PC-9 (cell line): ENCODE measurements around the gene SLMAP. TPM values are rescaled to one million over a fixed set of nuclear protein-coding genes. Genes with fewer than 3 reads are reported as not detected.

ENCODE experiments used
- BruUV-seq: library from RNA; stranded (reverse); fragments of 400-500 nt; replicated peaks from 2 replicates; lab custom pipeline; 2021; lab: Mats Ljungman, UMichigan
- CTCF ChIA-PET: fragments of 300-600 bp; sonication (Branson Sonifier 250); formaldehyde crosslinking; loops from one replicate; lab custom pipeline; 2022; ENCODE audit warnings: antibody characterized with exemption; lab: Charles Lee
- POLR2A ChIA-PET: fragments of 300-600 bp; sonication (Branson Sonifier 250); formaldehyde crosslinking; loops from one replicate; lab custom pipeline; 2022; ENCODE audit warnings: antibody characterized with exemption; ENCODE audit not compliant: unreplicated experiment; lab: Charles Lee
- DNase-seq, 2 experiments: peaks; one replicate each; pipeline versions ENCODE4 v3.0.0 to v3.0.0-alpha.2; 2015 to 2022; ENCODE audit warnings: mixed read lengths in 1 of 2
- H2AFZ ChIP-seq: fragments of 200-600 bp; sonication (generic); 2 replicates; pipeline ENCODE4 v1.8.1; 2017; ENCODE audit warnings: antibody characterized with exemption
- H3F3A ChIP-seq: fragments of 200-600 bp; sonication (generic); 2 replicates; pipeline ENCODE4 v1.8.1; 2017; ENCODE audit warnings: antibody characterized with exemption, mild to moderate bottlenecking, low read depth; ENCODE audit not compliant: insufficient read depth
- H3K27ac ChIP-seq: fragments of 200-600 bp; sonication (generic); 2 replicates; pipeline ENCODE4 v1.6.1; 2016; ENCODE audit warnings: mixed run types
- H3K27me3 ChIP-seq: fragments of 200-600 bp; sonication (generic); 2 replicates; pipeline ENCODE4 v1.6.1; 2016; ENCODE audit warnings: low read depth, mixed run types; ENCODE audit not compliant: insufficient read depth
- H3K36me3 ChIP-seq: fragments of 200-600 bp; sonication (generic); 2 replicates; pipeline ENCODE4 v1.6.1; 2016; ENCODE audit warnings: low read depth, mixed run types
- H3K4me1 ChIP-seq: fragments of 200-600 bp; sonication (generic); replicated peaks from 2 replicates; pipeline ENCODE4 v1.6.1; 2016; ENCODE audit warnings: mixed run types; ENCODE audit not compliant: insufficient read depth
- H3K4me2 ChIP-seq: fragments of 200-600 bp; sonication (generic); 2 replicates; pipeline ENCODE4 v1.6.1; 2017; ENCODE audit warnings: mixed run types
- H3K4me3 ChIP-seq: fragments of 200-600 bp; sonication (generic); 2 replicates; pipeline ENCODE4 v1.6.1; 2016; ENCODE audit warnings: mixed run types
- H3K79me2 ChIP-seq: fragments of 200-600 bp; sonication (generic); 2 replicates; pipeline ENCODE4 v1.6.1; 2017; ENCODE audit warnings: low read depth, mixed run types
- H3K9me2 ChIP-seq: fragments of 200-600 bp; sonication (generic); 2 replicates; pipeline ENCODE4 v1.8.1; 2017; ENCODE audit warnings: mild to moderate bottlenecking; ENCODE audit not compliant: insufficient read depth
- H3K9me3 ChIP-seq: fragments of 200-600 bp; sonication (generic); 2 replicates; pipeline ENCODE4 v1.8.1; 2016; ENCODE audit warnings: low read depth; ENCODE audit not compliant: insufficient read depth
- H4K20me1 ChIP-seq: fragments of 200-600 bp; sonication (generic); 2 replicates; pipeline ENCODE4 v1.8.1; 2017; ENCODE audit not compliant: insufficient read depth
- CTCF ChIP-seq: fragments of 200-600 bp; sonication (generic); conservative IDR thresholded peaks from 2 replicates; pipeline ENCODE4 v1.6.1; 2017; ENCODE audit warnings: mixed run types, antibody characterized with exemption, mild to moderate bottlenecking, moderate library complexity
- EZH2 ChIP-seq: fragments of 200-600 bp; sonication (generic); IDR thresholded peaks from 2 replicates; pipeline ENCODE4 v1.8.0; 2017; ENCODE audit warnings: antibody characterized with exemption, low read depth
- intact Hi-C: fragments of 100-400 bp; cut with micrococcal nuclease; formaldehyde crosslinking; loops from one replicate; pipeline ENCODE4 v1.10.0; 2022; ENCODE audit not compliant: unreplicated experiment
- total RNA-seq: library from RNA; stranded (reverse); gene quantifications from 2 replicates; pipeline ENCODE4 v1.2.3, GENCODE V29; 2021

The SLMAP gene
- total RNA-seq, 1 experiment from 2014 or later, result 119 TPM

- H3K4me3 ChIP-seq, result no peak overlapping the region
- H3K9me3 ChIP-seq, result no peaks in the 10 kb centered on the region
- no peak overlapping the region for H3K4me2 ChIP-seq
- H3K36me3 ChIP-seq, result peaks cover 24% of the 10 kb centered on the region
- 0 out of 2 replicates have a peak, but pooled peaks cover 5% of the 10 kb centered on the region for H3F3A ChIP-seq
- H3K79me2 ChIP-seq, result peaks cover 42% of the 10 kb centered on the region
- H3K9me2 ChIP-seq, result no peaks in the 10 kb centered on the region
- H3K27me3 ChIP-seq, result no peaks in the 10 kb centered on the region
- TF ChIP-seq CTCF, result no peak
- no peak for TF ChIP-seq EZH2
- ChIA-PET POLR2A (interaction anchor here (0.5 kb wide), 1 partner anchor 1159 kb away, joined by 5 read pairs; no protein-coding TSS in a partner anchor), CTCF (no interaction called here)
- DNase-seq, result no peak
- intact Hi-C loops, result no loop called here
- BruUV-seq, result no TSS peak
- H3K4me1 ChIP-seq, result peaks cover 4% of the 10 kb centered on the region
- H2AFZ ChIP-seq, result no peak overlapping the region
- no peak overlapping the region for H3K27ac ChIP-seq
- peaks cover 8% of the 10 kb centered on the region; the same call in 1 of the 2 replicates for H4K20me1 ChIP-seq
Measured at GRCh38 chr3:57832900-57833313, 76.8 kb downstream of the SLMAP start.

- no peak overlapping the region for H3K4me2 ChIP-seq
- peaks cover 4% of the 10 kb centered on the region; the same call in 1 of the 2 replicates for H4K20me1 ChIP-seq
- 0 out of 2 replicates have a peak, but pooled peaks cover 5% of the 10 kb centered on the region for H3F3A ChIP-seq
- BruUV-seq, result no TSS peak
- H3K36me3 ChIP-seq, result peaks cover 24% of the 10 kb centered on the region
- no peak for DNase-seq
- no peak overlapping the region for H3K27ac ChIP-seq
- H2AFZ ChIP-seq, result no peak overlapping the region
- H3K4me3 ChIP-seq, result no peak overlapping the region
- ChIA-PET POLR2A (no interaction called here), CTCF (no interaction called here)
- no peaks in the 10 kb centered on the region for H3K9me3 ChIP-seq
- intact Hi-C loops, result no loop called here
- TF ChIP-seq EZH2 (no peak), CTCF (no peak)
- peaks cover 33% of the 10 kb centered on the region for H3K79me2 ChIP-seq
- no peaks in the 10 kb centered on the region for H3K27me3 ChIP-seq
- no peaks in the 10 kb centered on the region for H3K4me1 ChIP-seq
- no peaks in the 10 kb centered on the region for H3K9me2 ChIP-seq
Measured at GRCh38 chr3:57833763-57834162, 77.7 kb downstream of the SLMAP start.

GRCh38 chr3:57837686-57838085, 81.6 kb downstream of the SLMAP start:
- Histone ChIP-seq H3K79me2 (peaks cover 15% of the 10 kb centered on the region), H3F3A (peaks cover 20% of the 10 kb centered on the region; the same call in 1 of the 2 replicates), H2AFZ (no peak overlapping the region), H3K9me3 (no peaks in the 10 kb centered on the region), H3K4me2 (no peak overlapping the region), H3K27ac (no peak overlapping the region), H3K27me3 (no peaks in the 10 kb centered on the region), H3K4me3 (no peak overlapping the region), H3K9me2 (no peaks in the 10 kb centered on the region), H4K20me1 (0 out of 2 replicates have a peak, but pooled peaks cover 5% of the 10 kb centered on the region), H3K36me3 (peaks cover 10% of the 10 kb centered on the region; the same call in 1 of the 2 replicates), H3K4me1 (no peaks in the 10 kb centered on the region)
- TF ChIP-seq CTCF, result no peak
- no peak for TF ChIP-seq EZH2
- POLR2A ChIA-PET, result no interaction called here
- DNase-seq, result no peak
- no TSS peak for BruUV-seq
- intact Hi-C loops, result no loop called here
- CTCF ChIA-PET, result no interaction called here
